ENCODE data around the gene MICAL3. TPM values are rescaled to one million over a fixed set of nuclear protein-coding genes. Genes with fewer than 3 reads are reported as not detected.
A peak's percentile ranks its signal among the peaks of the same experiment; 100 is the strongest.
"Not testable (repeated sequence)": the region's sequence is repeated elsewhere in the genome, so short reads cannot be mapped to it uniquely, and the experiment has no call there.

MICAL3 gene
- total RNA-seq, 6 experiments from 2014 or later: 31.5 to 61.8 (median 48.2) TPM

GRCh38 chr22:18064636-18065035 lies 40.3 kb upstream of the MICAL3 start:
- Histone ChIP-seq H3K27me3 (no peaks in the 10 kb centered on the region), H3K27ac (no peak overlapping the region), H3K4me1 (peaks cover 0 to 27% (median 4%) of the 10 kb centered on the region in 4 donors), H3K4me3 (no peak overlapping the region), H3K36me3 (no peaks in the 10 kb centered on the region), H3K9me3 (no peaks in the 10 kb centered on the region)
- no peak for TF ChIP-seq CTCF (IDR thresholded peaks at IDR 0.05)
- no peak for TF ChIP-seq POLR2A (IDR thresholded peaks at IDR 0.05)
- WGBS (ENCODE audit: insufficient coverage, low coverage, low lambda C conversion rate, missing lambda C conversion rate): 88% methylated on average over 7 of the region's 7 CpGs
- intact Hi-C loops (cut with DNase I): loop anchor here in 1 of 2 donors (5.0 kb wide), 1 partner anchor 72 kb away; no protein-coding TSS in a partner anchor
- DNase-seq (peak in 1 of 3 donors; percentile 19), ATAC-seq (no peak)

- H3K9me3 ChIP-seq; DNase-seq; H3K27me3 ChIP-seq; ATAC-seq; H3K36me3 ChIP-seq; H3K27ac ChIP-seq; intact Hi-C loops (cut with DNase I); H3K4me3 ChIP-seq: not testable (repeated sequence)
- peaks cover 0 to 27% (median 4%) of the 10 kb centered on the region in 4 donors for H3K4me1 ChIP-seq
- 92% methylated on average over 6 of the region's 6 CpGs for WGBS (ENCODE audit: insufficient coverage, low coverage, low lambda C conversion rate, missing lambda C conversion rate)
Observed at GRCh38 chr22:18063715-18064114, 39.4 kb upstream of the MICAL3 start.

GRCh38 chr22:18063306-18063705 lies 38.9 kb upstream of the MICAL3 start:
- Histone ChIP-seq H3K4me3 (no peak overlapping the region), H3K27ac (no peak overlapping the region), H3K27me3 (no peaks in the 10 kb centered on the region), H3K9me3 (no peaks in the 10 kb centered on the region), H3K4me1 (peaks cover 0 to 27% (median 4%) of the 10 kb centered on the region in 4 donors), H3K36me3 (no peaks in the 10 kb centered on the region)
- ATAC-seq (no peak), DNase-seq (peak in 1 of 3 donors; percentile 22)
- WGBS (ENCODE audit: insufficient coverage, low coverage, low lambda C conversion rate, missing lambda C conversion rate): 80% methylated on average over 1 of the region's 7 CpGs
- intact Hi-C loops (cut with DNase I): no loop called here
- TF ChIP-seq POLR2A (IDR thresholded peaks at IDR 0.05) (no peak), CTCF (IDR thresholded peaks at IDR 0.05) (no peak)

- ATAC-seq (no peak), DNase-seq (peak in 1 of 3 donors; percentile 38)
- WGBS (ENCODE audit: insufficient coverage, low coverage, low lambda C conversion rate, missing lambda C conversion rate): 100% methylated on average over 3 of the region's 3 CpGs
- TF ChIP-seq POLR2A (IDR thresholded peaks at IDR 0.05) (no peak), CTCF (IDR thresholded peaks at IDR 0.05) (no peak)
- Histone ChIP-seq H3K36me3 (no peaks in the 10 kb centered on the region), H3K9me3 (no peaks in the 10 kb centered on the region), H3K27me3 (no peaks in the 10 kb centered on the region), H3K27ac (no peak overlapping the region), H3K4me3 (no peak overlapping the region), H3K4me1 (peaks cover 0 to 35% (median 4%) of the 10 kb centered on the region in 4 donors)
- intact Hi-C loops (cut with DNase I): no loop called here
Observed at GRCh38 chr22:18062421-18062820, 38.1 kb upstream of the MICAL3 start.

GRCh38 chr22:18060646-18061620 lies 36.6 kb upstream of the MICAL3 start:
- TF ChIP-seq POLR2A (IDR thresholded peaks at IDR 0.05) (peak; percentile 11), CTCF (IDR thresholded peaks at IDR 0.05) (no peak)
- no peak overlapping the region for H3K4me3 ChIP-seq
- no peaks in the 10 kb centered on the region for H3K27me3 ChIP-seq
- ATAC-seq: peak; percentile 63 to 77 (median 67)
- intact Hi-C loops (cut with DNase I): no loop called here
- H3K27ac ChIP-seq: peak overlapping the region; percentile 67 to 91 (median 80)
- no peaks in the 10 kb centered on the region for H3K36me3 ChIP-seq
- DNase-seq: peak; percentile 60 to 62 (median 62)
- peaks cover 0 to 28% (median 4%) of the 10 kb centered on the region in 4 donors for H3K4me1 ChIP-seq
- WGBS (ENCODE audit: insufficient coverage, low coverage, low lambda C conversion rate, missing lambda C conversion rate): 21% methylated on average over 10 of the region's 13 CpGs
- no peaks in the 10 kb centered on the region for H3K9me3 ChIP-seq
